GM12872 (cell line): ENCODE measurements around the gene NOC3L.

ENCODE experiments used
- TF ChIP-seq, protein P1 (sequence below): IDR thresholded peaks from 3 replicates; pipeline ENCODE4 v1.5.1; 2011; ENCODE audit warnings: low read depth, mild to moderate bottlenecking, low read length, moderate library complexity; ENCODE audit not compliant: insufficient read depth

The NOC3L gene

DNA sequence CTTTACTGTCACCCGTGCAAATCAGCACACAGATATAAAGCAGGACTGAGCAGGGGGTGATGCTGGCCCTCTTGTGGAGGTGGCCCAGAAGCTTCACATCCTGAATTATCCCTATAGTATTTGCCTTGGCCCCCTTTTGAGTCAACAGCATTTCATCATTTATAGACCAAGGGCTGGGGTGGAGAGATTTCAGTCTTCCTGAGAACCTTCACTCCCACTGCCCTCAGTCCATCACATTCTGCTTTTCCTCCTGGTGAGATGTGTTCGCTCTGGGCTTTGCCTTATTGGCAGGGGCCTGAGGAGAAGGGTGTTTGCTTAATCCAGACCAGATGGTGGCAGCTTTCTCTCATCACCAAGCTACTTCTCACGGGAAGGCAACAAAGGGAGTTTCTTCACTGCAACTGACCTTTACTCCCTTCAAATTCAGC is 47.7 kb downstream of the NOC3L start:
- TF ChIP-seq, protein P1, sequence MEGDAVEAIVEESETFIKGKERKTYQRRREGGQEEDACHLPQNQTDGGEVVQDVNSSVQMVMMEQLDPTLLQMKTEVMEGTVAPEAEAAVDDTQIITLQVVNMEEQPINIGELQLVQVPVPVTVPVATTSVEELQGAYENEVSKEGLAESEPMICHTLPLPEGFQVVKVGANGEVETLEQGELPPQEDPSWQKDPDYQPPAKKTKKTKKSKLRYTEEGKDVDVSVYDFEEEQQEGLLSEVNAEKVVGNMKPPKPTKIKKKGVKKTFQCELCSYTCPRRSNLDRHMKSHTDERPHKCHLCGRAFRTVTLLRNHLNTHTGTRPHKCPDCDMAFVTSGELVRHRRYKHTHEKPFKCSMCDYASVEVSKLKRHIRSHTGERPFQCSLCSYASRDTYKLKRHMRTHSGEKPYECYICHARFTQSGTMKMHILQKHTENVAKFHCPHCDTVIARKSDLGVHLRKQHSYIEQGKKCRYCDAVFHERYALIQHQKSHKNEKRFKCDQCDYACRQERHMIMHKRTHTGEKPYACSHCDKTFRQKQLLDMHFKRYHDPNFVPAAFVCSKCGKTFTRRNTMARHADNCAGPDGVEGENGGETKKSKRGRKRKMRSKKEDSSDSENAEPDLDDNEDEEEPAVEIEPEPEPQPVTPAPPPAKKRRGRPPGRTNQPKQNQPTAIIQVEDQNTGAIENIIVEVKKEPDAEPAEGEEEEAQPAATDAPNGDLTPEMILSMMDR, result no peak

DNA sequence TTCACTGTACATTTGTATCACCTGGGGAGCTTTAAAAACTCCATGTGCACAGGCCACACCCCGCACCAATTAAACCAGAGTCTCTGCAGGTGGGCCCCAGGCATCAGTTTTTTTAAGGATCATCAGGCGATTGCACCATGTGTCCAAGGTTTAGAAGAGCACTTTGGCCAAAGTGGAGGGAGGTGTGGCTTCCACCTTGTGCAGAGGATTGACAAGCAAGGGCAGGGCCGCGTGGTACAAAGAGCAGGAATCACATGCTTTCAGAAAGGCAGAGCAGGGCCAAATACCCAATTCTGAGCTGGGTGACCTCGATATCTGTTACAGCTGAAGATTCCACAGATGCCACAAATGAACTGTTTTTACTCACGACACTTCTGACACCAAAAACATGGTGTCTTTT is 52.4 kb downstream of the NOC3L start:
- TF ChIP-seq, protein P1, result no peak

DNA sequence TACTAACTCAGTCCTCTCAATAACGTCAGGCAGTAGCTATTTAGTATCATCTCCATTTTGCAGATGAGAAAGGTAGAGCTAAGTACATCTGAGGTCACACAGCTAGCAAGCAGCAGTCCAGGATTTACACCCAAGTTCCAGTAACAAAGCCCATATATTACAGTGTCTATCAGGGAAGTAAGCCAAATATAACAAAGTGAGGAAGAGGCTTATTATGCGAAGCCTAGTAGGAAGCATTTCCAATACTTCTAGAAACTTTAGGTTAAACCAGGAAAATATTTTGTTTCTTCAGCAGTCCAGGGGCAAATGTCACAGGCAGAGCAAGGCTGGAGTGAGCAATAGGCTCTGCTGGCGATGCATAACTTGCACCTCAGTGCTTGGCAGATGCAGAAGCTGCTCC is 53.9 kb downstream of the NOC3L start:
- TF ChIP-seq, protein P1, result no peak

DNA sequence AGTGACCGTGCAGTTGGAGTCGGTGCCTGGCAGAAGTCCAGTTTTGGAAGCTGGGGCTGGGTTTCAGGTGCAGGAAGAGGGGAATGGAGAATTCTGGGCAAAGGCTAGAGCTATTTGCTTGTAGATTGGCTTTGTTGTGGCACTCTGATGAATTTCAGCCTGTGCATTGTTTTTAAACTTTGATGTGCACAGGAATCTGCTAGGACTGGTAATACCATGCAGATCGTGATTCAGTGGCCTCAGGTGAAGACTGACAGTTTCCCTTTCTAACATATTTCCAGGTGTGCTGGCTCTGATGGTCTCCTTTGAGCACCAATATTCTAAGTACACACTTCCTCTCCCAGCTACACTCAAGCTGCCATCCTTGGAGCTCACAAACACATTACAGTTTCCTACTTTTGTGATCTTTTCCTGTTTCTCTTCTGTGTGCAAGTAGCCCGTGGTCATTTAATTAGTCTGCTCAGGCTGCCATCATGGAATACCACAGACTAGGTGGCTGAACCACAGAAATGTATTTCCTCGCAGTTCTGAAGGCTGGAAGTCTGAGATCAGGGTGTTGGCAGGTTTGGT is 55.6 kb downstream of the NOC3L start:
- TF ChIP-seq, protein P1, result no peak

DNA sequence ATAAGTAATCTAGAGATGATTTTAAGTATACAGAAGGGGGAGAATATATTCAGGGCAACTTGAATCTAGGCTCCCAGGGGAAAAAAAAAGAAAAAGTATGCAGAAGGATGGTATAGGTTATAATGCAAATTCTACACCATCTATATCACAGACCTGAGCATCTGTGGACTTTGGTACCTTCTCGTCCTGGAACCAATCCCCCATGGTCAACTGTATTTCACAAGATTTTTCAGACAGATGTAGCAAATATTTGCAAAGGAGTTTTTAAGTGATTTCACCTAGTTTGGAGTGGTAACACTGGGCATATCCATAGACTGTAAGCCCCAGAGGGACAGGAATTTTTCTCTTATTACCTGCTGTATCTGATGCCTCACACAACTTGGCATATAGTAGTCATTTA is 58.8 kb downstream of the NOC3L start:
- TF ChIP-seq, protein P1, result no peak

DNA sequence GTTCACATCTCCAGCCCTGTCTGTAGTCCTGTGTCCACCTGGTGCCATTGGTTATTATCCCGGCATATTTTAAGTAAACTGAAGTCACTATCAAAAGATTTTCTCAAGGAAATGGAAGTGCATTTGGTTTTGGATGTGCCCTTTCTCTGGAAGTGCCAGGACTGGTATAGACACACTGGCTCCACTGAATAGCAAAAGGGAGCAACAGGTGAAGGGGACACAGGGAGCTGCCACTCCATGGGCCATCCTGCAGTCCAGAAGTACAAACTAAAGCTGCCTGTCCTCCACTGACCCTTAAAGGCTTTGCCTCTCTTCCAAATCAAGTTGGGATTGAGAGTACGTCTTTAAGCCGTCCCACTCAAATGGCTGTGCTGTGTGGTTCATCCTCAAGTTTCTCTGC is 62.7 kb downstream of the NOC3L start:
- TF ChIP-seq, protein P1, result no peak

DNA sequence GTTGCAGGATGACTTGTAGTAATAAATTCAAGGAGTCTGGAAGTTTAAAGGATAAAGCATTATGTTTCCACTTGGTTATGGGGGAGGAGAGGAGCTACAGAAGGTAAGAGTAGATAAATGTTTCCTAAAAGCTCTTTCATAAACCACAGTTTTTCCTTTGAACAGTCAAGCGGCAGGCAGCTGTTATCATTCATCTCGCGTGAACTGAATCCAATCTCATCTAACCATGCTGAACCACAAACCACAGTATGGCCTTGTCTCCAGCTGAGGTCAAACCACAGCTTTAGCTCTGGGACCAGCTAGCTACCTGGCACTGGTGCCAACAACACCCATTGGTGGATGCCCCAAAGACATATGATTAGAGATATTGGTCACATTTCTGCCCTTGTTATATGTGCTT is 63.3 kb downstream of the NOC3L start:
- TF ChIP-seq, protein P1, result no peak
